ENCODE results near the gene PGGT1B.

The PGGT1B gene

GRCh38 chr5:115186794-115187193 is 75.9 kb downstream of the PGGT1B start:
- no peaks in the 10 kb centered on the region for H3K4me1 ChIP-seq (ENCODE audit: control insufficient read depth in 1 of 2, insufficient read depth in 1 of 2, low read depth in 1 of 2, low read length in 1 of 2)
- no peaks in the 10 kb centered on the region for H3K9me3 ChIP-seq
- H3K4me3 ChIP-seq (ENCODE audit: low read depth in 1 of 2, low read length in 1 of 2) = no peak overlapping the region
- H3K36me3 ChIP-seq = no peaks in the 10 kb centered on the region
- TF ChIP-seq CTCF (IDR thresholded peaks at IDR 0.05) = no peak
- H3K27ac ChIP-seq = no peak overlapping the region
- peaks cover 98% of the 10 kb centered on the region for H3K27me3 ChIP-seq

GRCh38 chr5:115184770-115185169 is 77.9 kb downstream of the PGGT1B start:
- TF ChIP-seq CTCF (IDR thresholded peaks at IDR 0.05) = no peak

GRCh38 chr5:115181757-115182156 is 80.9 kb downstream of the PGGT1B start:
- no peaks in the 10 kb centered on the region for H3K9me3 ChIP-seq
- peaks cover 98% of the 10 kb centered on the region for H3K27me3 ChIP-seq
- no peak for TF ChIP-seq CTCF (IDR thresholded peaks at IDR 0.05)
- peaks cover 15 to 16% of the 10 kb centered on the region in 2 experiments for H3K4me1 ChIP-seq (ENCODE audit: control insufficient read depth in 1 of 2, insufficient read depth in 1 of 2, low read depth in 1 of 2, low read length in 1 of 2)
- no peaks in the 10 kb centered on the region for H3K36me3 ChIP-seq
- no peak overlapping the region for H3K4me3 ChIP-seq (ENCODE audit: low read depth in 1 of 2, low read length in 1 of 2)
- H3K27ac ChIP-seq = no peak overlapping the region

More at GRCh38 chr5:115184770-115185169, 77.9 kb downstream of the PGGT1B start:
- no peak overlapping the region for H3K27ac ChIP-seq
- no peaks in the 10 kb centered on the region for H3K36me3 ChIP-seq
- no peaks in the 10 kb centered on the region for H3K9me3 ChIP-seq
- peaks cover 6 to 8% of the 10 kb centered on the region in 2 experiments for H3K4me1 ChIP-seq (ENCODE audit: control insufficient read depth in 1 of 2, insufficient read depth in 1 of 2, low read depth in 1 of 2, low read length in 1 of 2)
- H3K27me3 ChIP-seq = peaks cover 98% of the 10 kb centered on the region
- H3K4me3 ChIP-seq (ENCODE audit: low read depth in 1 of 2, low read length in 1 of 2) = no peak overlapping the region

GRCh38 chr5:115180165-115180709 is 82.4 kb downstream of the PGGT1B start:
- Histone ChIP-seq H3K27me3 (peaks cover 100% of the 10 kb centered on the region), H3K27ac (no peak overlapping the region), H3K36me3 (no peaks in the 10 kb centered on the region), H3K4me3 (ENCODE audit: low read depth in 1 of 2, low read length in 1 of 2) (peak overlapping the region; percentile 28 to 43), H3K4me1 (ENCODE audit: control insufficient read depth in 1 of 2, insufficient read depth in 1 of 2, low read depth in 1 of 2, low read length in 1 of 2) (peaks cover 15 to 16% of the 10 kb centered on the region in 2 experiments), H3K9me3 (no peaks in the 10 kb centered on the region)
- TF ChIP-seq CTCF (IDR thresholded peaks at IDR 0.05) = no peak

GRCh38 chr5:115179394-115180164 is 83.1 kb downstream of the PGGT1B start:
- Histone ChIP-seq H3K9me3 (no peaks in the 10 kb centered on the region), H3K27ac (no peak overlapping the region), H3K27me3 (peaks cover 100% of the 10 kb centered on the region), H3K36me3 (no peaks in the 10 kb centered on the region), H3K4me3 (ENCODE audit: low read depth in 1 of 2, low read length in 1 of 2) (peak overlapping the region; percentile 28 to 43), H3K4me1 (ENCODE audit: control insufficient read depth in 1 of 2, insufficient read depth in 1 of 2, low read depth in 1 of 2, low read length in 1 of 2) (peaks cover 15 to 16% of the 10 kb centered on the region in 2 experiments)
- no peak for TF ChIP-seq CTCF (IDR thresholded peaks at IDR 0.05)
